Neural cell (in vitro differentiated cells): Measurements from ENCODE around the gene MAST4.

Source experiments
- EP300 ChIP-seq: fragments of 450-650 bp; conservative IDR thresholded peaks from 2 replicates; pipeline ENCODE4 v1.6.1; 2014; ENCODE audit warnings: antibody characterized with exemption, mild to moderate bottlenecking, moderate library complexity; ENCODE audit not compliant: poor library complexity, severe bottlenecking
- EZH2 ChIP-seq: fragments of 200-600, 300-800 bp; shearing (Covaris generic), sonication (generic); IDR thresholded peaks from 2 replicates; pipeline ENCODE4 v1.6.1; 2014; ENCODE audit warnings: antibody characterized with exemption, low read length, borderline replicate concordance, mild to moderate bottlenecking; ENCODE audit not compliant: insufficient read depth, poor library complexity, severe bottlenecking
- MXI1 ChIP-seq: fragments of 450-650 bp; conservative IDR thresholded peaks from 2 replicates; pipeline ENCODE4 v1.6.1; 2014; ENCODE audit warnings: antibody characterized with exemption, mild to moderate bottlenecking; ENCODE audit not compliant: poor library complexity, severe bottlenecking
- POLR2AphosphoS5 ChIP-seq: IDR thresholded peaks from 2 replicates; pipeline ENCODE4 v1.6.1; 2012
- RAD21 ChIP-seq: fragments of 450-650 bp; conservative IDR thresholded peaks from 2 replicates; pipeline ENCODE4 v1.6.1; 2014; ENCODE audit warnings: antibody characterized with exemption, mild to moderate bottlenecking, moderate library complexity
- SMC3 ChIP-seq: fragments of 450-650 bp; conservative IDR thresholded peaks from 2 replicates; pipeline ENCODE4 v1.6.1; 2014; ENCODE audit warnings: antibody characterized with exemption, mild to moderate bottlenecking, moderate library complexity; ENCODE audit not compliant: poor library complexity
- TAF1 ChIP-seq: IDR thresholded peaks from 2 replicates; pipeline ENCODE4 v1.6.1; 2012; ENCODE audit warnings: low read depth
- TF ChIP-seq, protein P1 (sequence below): fragments of 450-650 bp; IDR thresholded peaks from 2 replicates; pipeline ENCODE4 v1.5.1; 2014; ENCODE audit warnings: antibody characterized with exemption, mild to moderate bottlenecking, moderate library complexity; ENCODE audit not compliant: poor library complexity, severe bottlenecking

DNA sequence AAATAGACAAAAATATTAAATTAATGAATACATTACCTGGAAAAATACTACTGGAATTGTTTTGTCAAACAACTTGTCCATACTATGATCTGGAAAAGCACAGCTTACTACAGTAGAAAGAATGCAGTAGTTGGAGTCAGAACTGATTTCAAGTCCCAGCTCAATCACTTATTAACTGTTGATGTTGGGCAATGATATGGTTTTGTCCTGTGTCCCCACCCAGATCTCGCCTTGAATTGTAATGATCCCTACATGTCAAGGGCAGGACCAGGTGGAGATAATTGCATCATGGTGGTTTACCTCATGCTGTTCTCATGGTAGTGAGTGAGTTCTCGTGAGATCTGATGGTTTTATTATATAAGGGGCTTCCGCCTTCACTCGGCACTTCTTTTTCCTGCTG is 352.9 kb downstream of the MAST4 start:
- TF ChIP-seq, protein P1, sequence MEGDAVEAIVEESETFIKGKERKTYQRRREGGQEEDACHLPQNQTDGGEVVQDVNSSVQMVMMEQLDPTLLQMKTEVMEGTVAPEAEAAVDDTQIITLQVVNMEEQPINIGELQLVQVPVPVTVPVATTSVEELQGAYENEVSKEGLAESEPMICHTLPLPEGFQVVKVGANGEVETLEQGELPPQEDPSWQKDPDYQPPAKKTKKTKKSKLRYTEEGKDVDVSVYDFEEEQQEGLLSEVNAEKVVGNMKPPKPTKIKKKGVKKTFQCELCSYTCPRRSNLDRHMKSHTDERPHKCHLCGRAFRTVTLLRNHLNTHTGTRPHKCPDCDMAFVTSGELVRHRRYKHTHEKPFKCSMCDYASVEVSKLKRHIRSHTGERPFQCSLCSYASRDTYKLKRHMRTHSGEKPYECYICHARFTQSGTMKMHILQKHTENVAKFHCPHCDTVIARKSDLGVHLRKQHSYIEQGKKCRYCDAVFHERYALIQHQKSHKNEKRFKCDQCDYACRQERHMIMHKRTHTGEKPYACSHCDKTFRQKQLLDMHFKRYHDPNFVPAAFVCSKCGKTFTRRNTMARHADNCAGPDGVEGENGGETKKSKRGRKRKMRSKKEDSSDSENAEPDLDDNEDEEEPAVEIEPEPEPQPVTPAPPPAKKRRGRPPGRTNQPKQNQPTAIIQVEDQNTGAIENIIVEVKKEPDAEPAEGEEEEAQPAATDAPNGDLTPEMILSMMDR: no peak
- TF ChIP-seq RAD21: no peak
- no peak for TF ChIP-seq POLR2AphosphoS5
- no peak for TF ChIP-seq EP300
- TF ChIP-seq EZH2: no peak
- no peak for TF ChIP-seq SMC3
- no peak for TF ChIP-seq TAF1
- no peak for TF ChIP-seq MXI1
